SK-N-SH (cell line): ENCODE measurements around the gene IQSEC1.

Experiments used
- CTCF ChIP-seq: fragments of 200-600 bp; sonication (generic); IDR thresholded peaks from 2 replicates; pipeline ENCODE4 v1.6.1; 2017; ENCODE audit warnings: antibody characterized with exemption, mild to moderate bottlenecking, moderate library complexity
- JUND ChIP-seq: IDR thresholded peaks from 2 replicates; pipeline ENCODE4 v1.4.0; 2012
- TEAD4 ChIP-seq: IDR thresholded peaks from 2 replicates; pipeline ENCODE4 v1.4.0; 2012; ENCODE audit warnings: mild to moderate bottlenecking, borderline replicate concordance; ENCODE audit not compliant: insufficient read depth
- YY1 ChIP-seq: IDR thresholded peaks from 2 replicates; pipeline ENCODE4 v1.4.0; 2012; ENCODE audit warnings: low read depth, mild to moderate bottlenecking

GRCh38 chr3:12965999-12966846, 107.0 kb downstream of the IQSEC1 start:
- TF ChIP-seq CTCF (no peak), JUND (no peak), YY1 (no peak), TEAD4 (no peak)
